ENCODE data around the gene PFN1. TPM values are rescaled to one million over a fixed set of nuclear protein-coding genes. Genes with fewer than 3 reads are reported as not detected.

Gene PFN1
- 2,001 to 2,972 TPM (median 2,479 TPM) in 5 replicates for total RNA-seq (2022; extraction: Qiagen RNA extraction; ENCODE audit: low read depth)

GRCh38 chr17:4948166-4948930 is at the start of gene PFN1:
PFN1 (minus strand) TSS chr17:4948530; CDS start chr17:4948394, 136 bp downstream.

DNA sequence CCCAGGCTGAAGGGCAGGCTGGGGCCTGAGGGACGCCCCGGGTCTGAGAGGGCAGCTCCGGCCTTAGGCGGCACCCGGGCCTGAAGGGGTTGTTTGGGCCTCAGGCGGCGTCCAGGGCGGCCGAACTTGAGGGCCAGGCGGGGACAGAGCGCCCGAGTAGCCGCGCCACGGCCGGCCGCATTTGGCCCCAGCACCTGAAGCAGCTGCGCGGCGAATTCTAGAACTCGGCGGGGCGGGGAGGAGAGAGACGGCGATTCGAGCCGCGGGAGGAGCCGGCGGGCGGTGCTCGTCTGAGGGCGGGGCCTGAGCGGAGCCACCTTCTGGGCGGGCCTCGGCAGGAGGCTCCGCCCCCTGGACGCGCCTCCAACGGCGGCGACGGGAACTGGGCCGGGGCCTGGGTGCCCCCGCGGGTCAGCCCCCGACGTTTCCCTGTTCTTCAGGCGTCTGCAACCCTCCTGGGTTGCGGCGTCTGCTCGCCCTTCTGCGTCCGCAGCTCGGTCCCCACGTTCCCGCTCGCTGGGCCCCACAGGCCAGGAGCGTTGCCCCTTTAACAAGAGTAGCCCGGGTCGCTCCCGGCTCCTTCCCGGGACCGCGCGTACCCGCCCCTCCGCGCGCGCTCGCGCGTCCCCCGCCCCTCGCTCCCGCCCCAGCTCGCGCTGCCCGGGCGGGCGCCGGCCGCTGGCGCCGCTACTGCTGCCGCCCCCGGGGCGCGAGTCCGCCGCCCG is 49.1 kb upstream of the PFN1 start, which contains the start of the genes INCA1 and KIF1C:
TSS of gene INCA1 (minus strand) at position 221 of the 725 bp plus-strand sequence. CDS start 3,085 bp downstream, outside the sequence.
TSS of gene KIF1C (plus strand) at position 649 of the 725 bp plus-strand sequence. CDS start 2,297 bp downstream, outside the sequence.

GRCh38 chr17:4986951-4987766 is 38.8 kb upstream of the PFN1 start, which contains the start of gene CAMTA2:
CAMTA2 (minus strand) TSS chr17:4987675; CDS start chr17:4986222, 1,453 bp downstream.

DNA sequence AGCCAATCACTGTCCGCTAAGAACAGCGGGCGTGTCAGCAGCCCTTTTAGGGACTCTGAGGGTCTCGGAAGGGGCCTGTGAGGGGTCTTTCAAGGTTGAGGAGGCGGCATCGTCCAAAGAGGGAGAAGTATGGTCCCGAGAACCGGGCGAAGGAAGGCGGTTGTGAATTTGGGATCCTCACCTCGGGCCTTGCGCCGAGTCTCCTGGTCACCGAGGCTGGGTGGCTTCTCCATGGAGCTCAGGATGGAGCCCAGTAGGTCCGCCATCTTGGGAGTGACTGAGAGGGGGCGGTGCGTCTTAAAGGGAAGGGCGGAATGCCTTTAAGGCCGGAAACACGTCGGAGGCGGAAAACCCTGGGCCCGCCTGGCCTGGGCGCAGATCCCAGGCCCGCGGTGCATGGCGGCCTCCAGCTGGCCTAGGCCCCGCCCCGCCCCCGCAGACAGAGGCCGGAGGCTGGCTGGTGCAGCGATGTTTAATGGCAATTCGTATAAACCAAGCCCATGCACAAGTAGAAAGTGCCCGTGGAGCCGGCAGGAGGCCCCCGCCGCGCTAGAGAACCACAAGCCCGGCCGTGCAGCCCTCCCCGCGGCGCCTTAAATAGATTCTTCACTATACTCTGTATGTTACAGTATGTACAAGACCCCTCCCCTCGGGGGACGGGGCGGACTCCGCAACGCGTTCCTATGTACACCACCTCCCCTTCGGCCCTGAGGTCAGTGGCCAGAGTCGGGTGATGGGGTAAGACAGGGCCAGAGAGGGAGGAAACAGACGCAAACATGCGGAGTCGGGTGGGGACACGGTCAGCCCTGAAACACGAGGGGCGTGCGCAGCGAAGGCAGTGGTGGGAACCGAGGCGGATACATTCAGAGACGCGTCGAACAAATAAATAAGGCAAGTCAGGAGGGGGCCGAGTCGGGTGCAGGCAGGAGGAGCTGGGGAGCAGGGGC is 19.5 kb upstream of the PFN1 start, which contains the start of gene SPAG7:
TSS of gene SPAG7 (minus strand) at position 279 of the 947 bp plus-strand sequence. CDS start at position 266, 13 bp downstream.

DNA sequence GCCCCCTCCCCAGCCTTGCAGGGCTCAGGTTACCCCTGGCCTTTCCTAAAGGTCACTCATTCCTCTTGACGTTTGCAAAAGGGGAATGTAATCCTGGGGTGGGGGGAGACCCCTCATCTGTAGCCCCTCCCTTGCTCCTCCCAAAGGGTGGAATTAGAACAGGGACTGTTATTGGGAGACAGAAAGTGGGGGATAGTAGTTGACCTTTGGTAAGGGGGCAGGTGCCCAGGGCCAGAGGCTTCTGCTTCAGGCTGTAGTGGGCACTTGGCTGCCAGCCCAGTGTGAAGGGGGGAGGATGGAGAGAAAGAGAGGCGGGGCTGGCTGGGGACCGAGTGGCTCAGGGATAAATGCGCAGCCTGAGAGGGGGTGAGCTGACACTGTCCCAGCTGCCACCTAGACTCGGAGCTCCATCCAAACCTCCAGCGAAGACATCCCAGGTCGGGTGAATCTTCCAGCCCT is 2.4 kb upstream of the PFN1 start, which contains the start of gene ENO3:
TSS of gene ENO3 (plus strand) at position 374 of the 459 bp plus-strand sequence. CDS start 711 bp downstream, outside the sequence.

GRCh38 chr17:4939796-4940554 is 8.4 kb downstream of the PFN1 start, which contains the start of the genes RNF167 and SLC25A11:
RNF167 (plus strand) TSS chr17:4940268; CDS start chr17:4940910, 642 bp downstream.
SLC25A11 (minus strand) TSS chr17:4940046; CDS start chr17:4939910, 136 bp downstream.

GRCh38 chr17:4931963-4932362 is 16.4 kb downstream of the PFN1 start, which contains the start of gene GP1BA:
GP1BA (plus strand) TSS chr17:4932277; CDS start chr17:4932605, 328 bp downstream.

DNA sequence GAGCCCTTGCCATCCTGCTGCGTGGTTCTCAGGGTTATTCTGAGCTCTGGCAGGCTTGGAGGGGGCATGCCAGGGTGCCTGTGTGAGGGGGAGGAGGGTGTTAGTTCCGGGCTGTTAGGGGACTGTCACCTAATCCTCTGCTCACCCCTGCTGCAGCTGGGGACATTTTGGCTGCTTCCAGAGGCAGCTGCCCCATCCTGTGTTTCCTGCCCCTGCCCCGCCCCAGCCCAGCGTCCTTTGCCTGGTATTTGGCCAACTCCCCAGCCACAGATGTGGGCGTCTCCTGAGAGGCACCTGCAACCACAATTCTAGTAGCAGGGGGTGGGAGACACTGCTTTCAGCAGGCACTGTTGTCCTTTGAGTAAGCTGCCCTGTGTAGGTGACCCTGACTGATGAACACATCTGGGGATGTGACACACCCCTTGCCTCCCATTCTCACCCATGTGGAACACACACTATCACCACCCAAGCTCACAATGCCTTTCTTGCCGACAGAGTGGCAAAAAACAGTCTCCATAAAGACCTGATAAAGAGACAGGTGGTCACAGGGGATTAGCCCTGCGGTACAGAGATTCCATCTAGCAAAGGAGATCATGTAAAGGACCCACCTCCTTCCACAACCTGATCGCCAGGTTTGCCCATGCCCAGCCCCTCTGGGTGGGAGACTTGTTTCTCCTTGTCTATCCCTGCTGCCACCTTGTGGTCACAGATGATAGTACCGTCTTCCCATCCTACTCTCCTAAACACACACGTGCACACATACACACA is 45.1 kb downstream of the PFN1 start, which contains the start of gene CHRNE:
TSS of gene CHRNE (minus strand) at position 48 of the 768 bp plus-strand sequence. CDS start at position 13, 35 bp downstream.

DNA sequence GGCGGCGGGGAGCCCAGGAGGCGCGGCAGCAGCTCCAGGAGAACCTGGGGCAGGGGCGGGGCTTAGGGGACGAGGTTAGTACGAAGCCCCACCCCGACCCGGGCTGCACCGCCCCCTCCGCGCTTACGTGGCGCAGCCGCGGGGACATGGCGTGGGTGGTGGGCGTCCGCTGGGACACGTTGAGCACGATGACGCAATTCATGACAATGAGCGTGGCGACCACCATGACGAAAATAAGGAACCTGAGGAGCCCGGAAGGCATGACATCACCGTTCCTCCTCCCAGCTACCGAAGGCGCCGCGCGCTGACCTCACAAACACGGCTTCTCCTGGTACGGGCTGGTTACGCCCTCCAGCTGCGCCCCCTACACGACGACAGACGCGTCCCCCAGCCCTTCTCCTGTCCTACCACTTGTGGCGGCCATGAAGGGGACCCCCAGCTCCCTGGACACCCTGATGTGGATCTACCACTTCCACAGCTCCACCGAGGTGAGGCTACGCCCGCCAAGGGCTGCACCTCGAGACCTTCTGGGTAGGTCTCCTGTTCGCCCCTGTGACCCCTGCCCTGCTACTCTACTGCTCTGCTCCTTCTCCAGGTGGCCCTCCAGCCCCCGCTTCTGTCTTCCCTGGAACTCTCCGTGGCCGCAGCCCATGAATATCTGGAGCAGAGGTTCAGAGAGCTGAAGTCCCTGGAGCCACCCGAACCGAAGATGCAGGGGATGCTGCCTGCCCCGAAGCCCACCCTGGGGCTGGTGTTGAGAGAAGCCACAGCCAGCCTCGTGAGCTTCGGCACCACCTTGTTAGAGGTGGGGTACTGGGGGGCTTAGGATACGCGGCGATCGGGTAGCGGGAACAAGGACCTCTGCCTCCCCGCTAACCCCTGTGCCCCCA is 48.7 kb downstream of the PFN1 start, which contains the start of gene C17orf107:
TSS of gene C17orf107 (plus strand) at position 196 of the 890 bp plus-strand sequence. CDS start at position 423, 227 bp downstream.

Other genes with a start within 250 kb of the PFN1 start
- 68.7 to 88.2 TPM (median 76.7 TPM) in 5 replicates for gene PELP1, start 244.4 kb downstream of the PFN1 start, total RNA-seq (2022; extraction: Qiagen RNA extraction; ENCODE audit: low read depth)
- 51.9 to 68.9 TPM (median 63.3 TPM) in 5 replicates for gene ARRB2, start 237.9 kb downstream of the PFN1 start, total RNA-seq (2022; extraction: Qiagen RNA extraction; ENCODE audit: low read depth)
- gene MED11, start 217.1 kb downstream of the PFN1 start, total RNA-seq (2022; extraction: Qiagen RNA extraction; ENCODE audit: low read depth): 40.9 to 46.9 TPM (median 43.8 TPM) in 5 replicates
- 0.41 to 0.86 TPM (median 0.60 TPM) in 5 replicates for gene ZMYND15, start 208.7 kb downstream of the PFN1 start, total RNA-seq (2022; extraction: Qiagen RNA extraction; ENCODE audit: low read depth)
- gene CXCL16, start 208.6 kb downstream of the PFN1 start, total RNA-seq (2022; extraction: Qiagen RNA extraction; ENCODE audit: low read depth): 15.0 to 20.2 TPM (median 18.3 TPM) in 5 replicates
- 0.31 to 1.2 TPM (median 0.64 TPM) in 5 replicates for gene TM4SF5, start 176.6 kb downstream of the PFN1 start, total RNA-seq (2022; extraction: Qiagen RNA extraction; ENCODE audit: low read depth)
- gene VMO1, start 162.2 kb downstream of the PFN1 start, total RNA-seq (2022; extraction: Qiagen RNA extraction; ENCODE audit: low read depth): 0.47 to 1.5 TPM (median 1.3 TPM) in 4 of 5 replicates, not detected in the other
- not detected in 5 replicates for gene GLTPD2, start 159.6 kb downstream of the PFN1 start, total RNA-seq (2022; extraction: Qiagen RNA extraction; ENCODE audit: low read depth)
- 443 to 508 TPM (median 482 TPM) in 5 replicates for gene PSMB6, start 152.4 kb downstream of the PFN1 start, total RNA-seq (2022; extraction: Qiagen RNA extraction; ENCODE audit: low read depth)
- gene PLD2, start 141.4 kb downstream of the PFN1 start, total RNA-seq (2022; extraction: Qiagen RNA extraction; ENCODE audit: low read depth): 20.0 to 27.5 TPM (median 25.1 TPM) in 5 replicates
- gene MINK1, start 115.2 kb downstream of the PFN1 start, total RNA-seq (2022; extraction: Qiagen RNA extraction; ENCODE audit: low read depth): 49.3 to 64.6 TPM (median 56.6 TPM) in 5 replicates
- 0.17 to 0.29 TPM (median 0.28 TPM) in 5 replicates for gene C17orf107, start 49.0 kb downstream of the PFN1 start, total RNA-seq (2022; extraction: Qiagen RNA extraction; ENCODE audit: low read depth)
- 0.07 to 0.21 TPM (median 0.08 TPM) in 4 of 5 replicates, not detected in the other for gene CHRNE, start 45.4 kb downstream of the PFN1 start, total RNA-seq (2022; extraction: Qiagen RNA extraction; ENCODE audit: low read depth)
- not detected in 5 replicates for gene GP1BA, start 16.3 kb downstream of the PFN1 start, total RNA-seq (2022; extraction: Qiagen RNA extraction; ENCODE audit: low read depth)
- 65.3 to 82.3 TPM (median 72.2 TPM) in 5 replicates for gene SLC25A11, start 8.5 kb downstream of the PFN1 start, total RNA-seq (2022; extraction: Qiagen RNA extraction; ENCODE audit: low read depth)
- gene RNF167, start 8.3 kb downstream of the PFN1 start, total RNA-seq (2022; extraction: Qiagen RNA extraction; ENCODE audit: low read depth): 93.0 to 144 TPM (median 121 TPM) in 5 replicates
- gene ENO3, start 2.6 kb upstream of the PFN1 start, total RNA-seq (2022; extraction: Qiagen RNA extraction; ENCODE audit: low read depth): 51.2 to 61.4 TPM (median 55.7 TPM) in 5 replicates
- gene SPAG7, start 19.3 kb upstream of the PFN1 start, total RNA-seq (2022; extraction: Qiagen RNA extraction; ENCODE audit: low read depth): 69.9 to 87.4 TPM (median 71.4 TPM) in 5 replicates
- 22.0 to 37.9 TPM (median 31.6 TPM) in 5 replicates for gene CAMTA2, start 39.1 kb upstream of the PFN1 start, total RNA-seq (2022; extraction: Qiagen RNA extraction; ENCODE audit: low read depth)
- 1.3 to 2.0 TPM (median 1.5 TPM) in 5 replicates for gene INCA1, start 49.0 kb upstream of the PFN1 start, total RNA-seq (2022; extraction: Qiagen RNA extraction; ENCODE audit: low read depth)
- 98.9 to 125 TPM (median 114 TPM) in 5 replicates for gene KIF1C, start 49.4 kb upstream of the PFN1 start, total RNA-seq (2022; extraction: Qiagen RNA extraction; ENCODE audit: low read depth)
- gene SLC52A1, start 86.9 kb upstream of the PFN1 start, total RNA-seq (2022; extraction: Qiagen RNA extraction; ENCODE audit: low read depth): 0.34 to 1.2 TPM (median 0.68 TPM) in 5 replicates
- 0.89 to 1.2 TPM (median 1.0 TPM) in 5 replicates for gene ZFP3, start 129.9 kb upstream of the PFN1 start, total RNA-seq (2022; extraction: Qiagen RNA extraction; ENCODE audit: low read depth)
- gene ZNF232, start 163.3 kb upstream of the PFN1 start, total RNA-seq (2022; extraction: Qiagen RNA extraction; ENCODE audit: low read depth): 3.6 to 5.0 TPM (median 4.5 TPM) in 5 replicates
- 0.01 to 0.03 TPM (median 0.02 TPM) in 4 of 5 replicates, not detected in the other for gene USP6, start 167.5 kb upstream of the PFN1 start, total RNA-seq (2022; extraction: Qiagen RNA extraction; ENCODE audit: low read depth)
- 1.3 to 1.8 TPM (median 1.7 TPM) in 5 replicates for gene ZNF594, start 243.3 kb upstream of the PFN1 start, total RNA-seq (2022; extraction: Qiagen RNA extraction; ENCODE audit: low read depth)